HS-5 (cell line): ENCODE measurements around the gene SREBF1.

ENCODE experiments used
- DNase-seq: peaks from one replicate; pipeline ENCODE4 v3.0.0-alpha.2; 2012; ENCODE audit warnings: low read depth

SREBF1 gene

DNA sequence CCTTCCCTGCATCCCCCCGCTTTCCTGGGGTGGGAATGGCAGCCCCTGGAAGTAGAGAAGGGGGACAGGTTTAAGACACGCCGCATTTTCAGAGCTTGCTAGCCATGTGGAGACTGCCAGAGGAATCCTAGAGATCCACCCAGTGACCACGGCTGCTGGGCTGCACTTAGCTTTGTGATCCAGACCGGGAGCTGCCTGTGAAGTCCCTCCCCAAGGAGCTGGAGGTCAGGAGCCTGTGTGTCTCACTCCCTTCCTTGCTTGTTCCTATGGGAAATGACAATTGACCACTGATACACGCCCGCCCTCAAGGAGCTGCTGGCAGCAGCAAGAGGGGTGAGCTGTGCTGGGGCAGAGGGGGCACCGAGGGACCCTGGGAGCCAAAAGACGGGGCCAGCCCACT is 73.7 kb downstream of the SREBF1 start:
- DNase-seq = no peak

GRCh38 chr17:17762744-17763105 is 74.1 kb downstream of the SREBF1 start:
- DNase-seq = no peak
